Superior temporal gyrus (tissue), 1 donor: Measurements from ENCODE around the gene ZBTB16.

Source experiments
- DNase-seq: peaks from one replicate; pipeline ENCODE4 v3.0.0-alpha.2; 2016; ENCODE audit errors: extremely low spot score

The ZBTB16 gene

GRCh38 chr11:114185436-114185835, 125.9 kb downstream of the ZBTB16 start:
- no peak for DNase-seq

- DNase-seq, result no peak
These were observed 127.7 kb downstream of the ZBTB16 start for GRCh38 chr11:114187173-114187572.

- DNase-seq, result no peak
These were observed 129.5 kb downstream of the ZBTB16 start for GRCh38 chr11:114188851-114189570.

- no peak for DNase-seq
These were observed 131.1 kb downstream of the ZBTB16 start for GRCh38 chr11:114190630-114191029.

- DNase-seq, result no peak
These were observed 132.4 kb downstream of the ZBTB16 start for GRCh38 chr11:114191893-114192292.

- DNase-seq, result no peak
These were observed 133.4 kb downstream of the ZBTB16 start for GRCh38 chr11:114192841-114193389.

GRCh38 chr11:114193730-114194679, 134.5 kb downstream of the ZBTB16 start:
- DNase-seq, result no peak

- DNase-seq, result no peak
These were observed 135.2 kb downstream of the ZBTB16 start for GRCh38 chr11:114194702-114195101.

- no peak for DNase-seq
These were observed 135.6 kb downstream of the ZBTB16 start for GRCh38 chr11:114195151-114195550.

- DNase-seq, result no peak
These were observed 136.6 kb downstream of the ZBTB16 start for GRCh38 chr11:114195981-114196731.

GRCh38 chr11:114196997-114197703, 137.6 kb downstream of the ZBTB16 start:
- DNase-seq, result peak; percentile 65

GRCh38 chr11:114197799-114198500, 138.4 kb downstream of the ZBTB16 start:
- DNase-seq, result no peak

GRCh38 chr11:114199051-114199450, 139.5 kb downstream of the ZBTB16 start:
- DNase-seq, result no peak

GRCh38 chr11:114200351-114201133, 141.0 kb downstream of the ZBTB16 start:
- no peak for DNase-seq

- no peak for DNase-seq
These were observed 141.7 kb downstream of the ZBTB16 start for GRCh38 chr11:114201219-114201618.

GRCh38 chr11:114202011-114202609, 142.6 kb downstream of the ZBTB16 start:
- no peak for DNase-seq

GRCh38 chr11:114207096-114207495, 147.6 kb downstream of the ZBTB16 start:
- DNase-seq, result no peak

GRCh38 chr11:114208377-114208776, 148.9 kb downstream of the ZBTB16 start:
- DNase-seq, result no peak

- no peak for DNase-seq
These were observed 149.8 kb downstream of the ZBTB16 start for GRCh38 chr11:114209343-114209742.
